Heart left ventricle (tissue), 16 donors: Measurements from ENCODE around the gene XPO1. TPM values are rescaled to one million over a fixed set of nuclear protein-coding genes. Genes with fewer than 3 reads are reported as not detected.
"Not testable (repeated sequence)": the region's sequence is repeated elsewhere in the genome, so short reads cannot be mapped to it uniquely, and the experiment has no call there.

Experiments
- ATAC-seq, 4 donors: fragments of 200-7000 bp; cut with Tn5 transposase; one replicate each; pipeline ENCODE4 v1.9.1; 2020 to 2022; ENCODE audit warnings: moderate library complexity in 4 of 4, mild to moderate bottlenecking in 3 of 4, moderate number of reproducible peaks in 1 of 4
- DNase-seq, 5 donors: peaks; one replicate each; pipeline ENCODE4 v3.0.0-alpha.2; 2020
- H3K27ac ChIP-seq, 12 donors: fragments of 200-600 bp; sonication (generic) in 4 of 12; one replicate each; pipeline versions ENCODE4 v1.5.0 to v1.8.0; 2016 to 2022; ENCODE audit warnings: mild to moderate bottlenecking in 2 of 12
- H3K27me3 ChIP-seq, 9 donors: fragments of 200-600 bp; sonication (generic) in 2 of 9; one replicate each; pipeline versions ENCODE4 v1.5.1 to v1.8.0; 2016 to 2022; ENCODE audit warnings: mild to moderate bottlenecking in 3 of 9
- H3K36me3 ChIP-seq, 9 donors: fragments of 200-600 bp; sonication (generic) in 2 of 9; one replicate each; pipeline versions ENCODE4 v1.5.0 to v1.8.0; 2018 to 2022; ENCODE audit warnings: mild to moderate bottlenecking in 2 of 9
- H3K4me1 ChIP-seq, 12 donors: fragments of 200-600 bp; sonication (generic) in 4 of 12; one replicate each; pipeline versions ENCODE4 v1.5.0 to v1.8.0; 2016 to 2022; ENCODE audit warnings: mild to moderate bottlenecking in 3 of 12
- H3K4me3 ChIP-seq, 12 donors: fragments of 200-600 bp; sonication (generic) in 4 of 12; one replicate each; pipeline versions ENCODE4 v1.5.0 to v1.8.0; 2017 to 2022; ENCODE audit warnings: mild to moderate bottlenecking in 9 of 12, moderate library complexity in 4 of 12
- H3K9me3 ChIP-seq, 12 donors: fragments of 200-600 bp; sonication (generic) in 4 of 12; one replicate each; pipeline versions ENCODE4 v1.5.0 to v1.8.0; 2016 to 2022; ENCODE audit warnings: mild to moderate bottlenecking in 1 of 12
- CTCF ChIP-seq, 12 donors: fragments of 200-600 bp; sonication (generic) in 4 of 12; IDR thresholded peaks; one replicate each; pipeline versions ENCODE4 v1.5.0 to v1.8.0; 2018 to 2022; ENCODE audit warnings: antibody characterized with exemption in 12 of 12, mild to moderate bottlenecking in 5 of 12
- POLR2A ChIP-seq, 2 donors: fragments of 450-650 bp; IDR thresholded peaks; one replicate each; pipeline ENCODE4 v1.6.1; 2017; ENCODE audit warnings: antibody characterized with exemption in 2 of 2, mild to moderate bottlenecking in 2 of 2, moderate library complexity in 2 of 2
- WGBS, 4 donors: extraction: QIAGEN DNeasy Blood & Tissue Kit in 2 of 4; methylation state at CpG; one replicate each; pipeline versions ENCODE4 v1.1.5 to v1.1.7; 2013 to 2018; 5-methylcytosine and 5-hydroxymethylcytosine counted together
- intact Hi-C, 10 donors: fragments of 100-400 bp; cut with DNase I; formaldehyde crosslinking; loops; one replicate each; pipeline versions ENCODE4 v1.11.1 to v1.14.2; 2022
- polyA plus RNA-seq, 2 donors: library from polyadenylated mRNA; stranded (reverse); fragments of 200-250 nt; gene quantifications; one replicate each; pipeline ENCODE4 v1.2.3, GENCODE V29; 2013
- total RNA-seq, 9 donors: library from RNA; depleted of rRNA in 2 of 9; stranded (reverse); fragments of >200 nt in 2 of 9; fragmentation: NEBNext Ultra II Directional in 3 of 9; extraction: Animal tissue kit (Norgen Biotek cat#: 25700) in 3 of 9; gene quantifications; one replicate each; pipeline versions ENCODE4 v1.1.0 to v1.2.4, GENCODE V29; 2016 to 2023
- donor health status: ischemic (EF 13 %, LVEDD 7.1; RV severe dilation, severe dysfunction).
- donor health status: healthy with polysubstance abuse.
- donor health status: DM: no; HTN: yes; CAD: no.
- donor health status: DM: no; HTN: no; CAD: no.
- donor health status: ischemic (EF 25% LVEDD 6.9; RV normal size, moderate dysfunction).
- donor health status: ischemic (EF 25% LVEDD 5.7; RV mildly dilated, moderate dysfunction).
- donor health status: healthy.
- donor health status: DM: yes; HTN: yes; CAD: no.
- donor health status: ischemic (EF 35%, LVEDD 5.7; RV mildly dilated, moderate dysfunction).
- donor health status: nonischemic (EF 11% LVEDD 7.7; RV severe dilation, severe dysfunction).
- donor health status: DM: yes; HTN: yes; CAD: no.
- donor health status: PGD.
- donor health status: ischemic (EF 29% LVEDD 5.4; RV normal size, mild dysfunction).
- donor health status: nonischemic (EF 23%, LVEDD 6.1; RV moderate dilation, normal function).

The XPO1 gene
- total and polyA plus RNA-seq, 11 donors = 31.1 to 110 (median 74.6) TPM

GRCh38 chr2:61493523-61493942, 44.6 kb downstream of the XPO1 start:
- H3K4me1 ChIP-seq = peaks cover 0 to 7% (median 0%) of the 10 kb centered on the region in 12 donors
- no peak for ATAC-seq
- no peaks in the 10 kb centered on the region for H3K9me3 ChIP-seq
- no peak for DNase-seq
- H3K36me3 ChIP-seq = peaks cover 2 to 100% (median 99%) of the 10 kb centered on the region in 9 donors
- no peak for TF ChIP-seq CTCF (IDR thresholded peaks at IDR 0.05)
- TF ChIP-seq POLR2A (IDR thresholded peaks at IDR 0.05) = no peak
- H3K27me3 ChIP-seq = no peaks in the 10 kb centered on the region
- H3K4me3 ChIP-seq = no peak overlapping the region
- no peak overlapping the region for H3K27ac ChIP-seq
- intact Hi-C loops = no loop called here
- 51 to 69% (median 58%) methylated on average over 2 of the region's 2 CpGs for WGBS, 4 donors

- WGBS, 4 donors = 96 to 98% (median 97%) methylated on average over 2 of the region's 2 CpGs
- H3K36me3 ChIP-seq = peaks cover 2 to 100% (median 99%) of the 10 kb centered on the region in 9 donors
- peaks cover 0 to 7% (median 0%) of the 10 kb centered on the region in 12 donors for H3K4me1 ChIP-seq
- ATAC-seq (no peak), DNase-seq (no peak)
- no peaks in the 10 kb centered on the region for H3K27me3 ChIP-seq
- intact Hi-C loops = no loop called here
- H3K27ac ChIP-seq = no peak overlapping the region
- TF ChIP-seq POLR2A (IDR thresholded peaks at IDR 0.05) (no peak), CTCF (IDR thresholded peaks at IDR 0.05) (no peak)
- H3K4me3 ChIP-seq = no peak overlapping the region
- no peaks in the 10 kb centered on the region for H3K9me3 ChIP-seq
Observed at GRCh38 chr2:61492476-61492875, 45.7 kb downstream of the XPO1 start.

- TF ChIP-seq POLR2A (IDR thresholded peaks at IDR 0.05) (no peak), CTCF (IDR thresholded peaks at IDR 0.05) (no peak)
- H3K27ac ChIP-seq = no peak overlapping the region
Observed at GRCh38 chr2:61485281-61485680, 52.9 kb downstream of the XPO1 start.

GRCh38 chr2:61478086-61478485, 60.1 kb downstream of the XPO1 start:
- WGBS, 4 donors = 87 to 90% (median 88%) methylated on average over 6 of the region's 6 CpGs
- Histone ChIP-seq H3K36me3 (peaks cover 0 to 72% (median 60%) of the 10 kb centered on the region in 9 donors), H3K27ac (no peak overlapping the region), H3K9me3 (no peaks in the 10 kb centered on the region), H3K4me1 (no peaks in the 10 kb centered on the region), H3K27me3 (no peaks in the 10 kb centered on the region), H3K4me3 (no peak overlapping the region)
- DNase-seq = no peak
- intact Hi-C loops = loop anchor here in 2 of 10 donors (10.0 kb wide), 1 partner anchor 123 kb away; no protein-coding TSS in a partner anchor
- no peak for ATAC-seq
- TF ChIP-seq POLR2A (IDR thresholded peaks at IDR 0.05) = no peak
- TF ChIP-seq CTCF (IDR thresholded peaks at IDR 0.05) = no peak

More at GRCh38 chr2:61485281-61485680, 52.9 kb downstream of the XPO1 start:
- Histone ChIP-seq H3K4me3 (no peak overlapping the region), H3K9me3 (no peaks in the 10 kb centered on the region), H3K4me1 (no peaks in the 10 kb centered on the region), H3K27me3 (no peaks in the 10 kb centered on the region), H3K36me3 (peaks cover 0 to 100% (median 100%) of the 10 kb centered on the region in 9 donors)
- 96 to 99% (median 98%) methylated on average over 5 of the region's 5 CpGs for WGBS, 4 donors
- intact Hi-C loops = loop anchor here in 2 of 10 donors (10.0 kb wide), 2 partner anchors 150 to 170 kb away; no protein-coding TSS in a partner anchor
- DNase-seq = no peak
- ATAC-seq = no peak

- H3K36me3 ChIP-seq = peaks cover 0 to 61% (median 49%) of the 10 kb centered on the region in 9 donors
- 96 to 98% (median 97%) methylated on average over 12 of the region's 12 CpGs for WGBS, 4 donors
Observed at GRCh38 chr2:61476929-61477589, 61.1 kb downstream of the XPO1 start.

More at GRCh38 chr2:61476929-61477589, 61.1 kb downstream of the XPO1 start:
- not testable (repeated sequence) for H3K27me3 ChIP-seq, H3K4me3 ChIP-seq, DNase-seq, H3K27ac ChIP-seq, ATAC-seq, H3K4me1 ChIP-seq, H3K9me3 ChIP-seq
- intact Hi-C loops = loop anchor here in 2 of 10 donors (10.0 kb wide), 1 partner anchor 122 kb away; no protein-coding TSS in a partner anchor
